Astrocyte (in vitro differentiated cells and primary cell): ENCODE data around the gene EXOC6B. TPM values are rescaled to one million over a fixed set of nuclear protein-coding genes. Genes with fewer than 3 reads are reported as not detected.

Source experiments
- DNase-seq: peaks from one replicate; pipeline ENCODE4 v3.0.0-alpha.2; 2010; ENCODE audit warnings: low read depth
- FAIRE-seq: peaks from 2 replicates; lab custom pipeline; 2011; peaks lifted over from hg19 to GRCh38; lab: Jason Lieb, UNC
- H2AFZ ChIP-seq: 2 replicates; pipeline ENCODE4 v1.6.0; 2012; ENCODE audit warnings: low read depth, low read length, inconsistent platforms
- H3K27ac ChIP-seq: 2 replicates; pipeline ENCODE4 v1.5.1; 2011; ENCODE audit warnings: low read depth, low read length, inconsistent platforms
- H3K27me3 ChIP-seq: 2 replicates; pipeline ENCODE4 v1.6.0; 2011; ENCODE audit warnings: low read length, inconsistent platforms; ENCODE audit not compliant: insufficient read depth
- H3K36me3 ChIP-seq: 2 replicates; pipeline ENCODE4 v1.5.1; 2011; ENCODE audit warnings: low read length, inconsistent platforms; ENCODE audit not compliant: insufficient read depth
- H3K4me1 ChIP-seq: 2 replicates; pipeline ENCODE4 v1.5.1; 2011; ENCODE audit warnings: low read length, inconsistent platforms; ENCODE audit not compliant: insufficient read depth
- H3K4me2 ChIP-seq: 2 replicates; pipeline ENCODE4 v1.6.0; 2012; ENCODE audit warnings: low read length, inconsistent platforms
- H3K4me3 ChIP-seq: 2 replicates; pipeline ENCODE4 v1.5.1; 2011; ENCODE audit warnings: low read depth, mild to moderate bottlenecking, low read length, inconsistent platforms; ENCODE audit not compliant: insufficient read depth
- H3K79me2 ChIP-seq: 2 replicates; pipeline ENCODE4 v1.6.0; 2012; ENCODE audit warnings: mild to moderate bottlenecking, low read length, inconsistent platforms; ENCODE audit not compliant: insufficient read depth
- H3K9ac ChIP-seq: 2 replicates; pipeline ENCODE4 v1.6.0; 2012; ENCODE audit warnings: mild to moderate bottlenecking, low read length, inconsistent platforms
- H3K9me3 ChIP-seq: 2 replicates; pipeline ENCODE4 v1.5.1; 2012; ENCODE audit warnings: low read depth, mild to moderate bottlenecking, low read length, inconsistent platforms; ENCODE audit not compliant: insufficient read depth
- H4K20me1 ChIP-seq: 2 replicates; pipeline ENCODE4 v1.6.0; 2012; ENCODE audit warnings: low read length, inconsistent platforms; ENCODE audit not compliant: insufficient read depth
- H3K27ac Mint-ChIP-seq: one replicate; pipeline ENCODE4 v1.8.0; 2021; ENCODE audit warnings: mild to moderate bottlenecking, mixed read lengths; ENCODE audit not compliant: unreplicated experiment
- H3K27me3 Mint-ChIP-seq: one replicate; pipeline ENCODE4 v1.8.0; 2021; ENCODE audit warnings: low read depth, mixed read lengths; ENCODE audit not compliant: unreplicated experiment
- H3K36me3 Mint-ChIP-seq: one replicate; pipeline ENCODE4 v1.8.0; 2021; ENCODE audit warnings: low read depth, mixed read lengths; ENCODE audit not compliant: unreplicated experiment
- H3K4me1 Mint-ChIP-seq: one replicate; pipeline ENCODE4 v1.8.0; 2021; ENCODE audit warnings: low read depth, mixed read lengths; ENCODE audit not compliant: unreplicated experiment
- H3K4me3 Mint-ChIP-seq: one replicate; pipeline ENCODE4 v1.8.0; 2021; ENCODE audit warnings: mild to moderate bottlenecking, moderate library complexity, mixed read lengths; ENCODE audit not compliant: unreplicated experiment
- H3K9me3 Mint-ChIP-seq: one replicate; pipeline ENCODE4 v1.8.0; 2021; ENCODE audit warnings: mild to moderate bottlenecking, mixed read lengths; ENCODE audit not compliant: unreplicated experiment
- CTCF ChIP-seq: IDR thresholded peaks from 2 replicates; pipeline ENCODE4 v1.5.1; 2011; ENCODE audit warnings: low read depth, mild to moderate bottlenecking, inconsistent platforms, low read length, moderate library complexity; ENCODE audit not compliant: insufficient read depth
- EZH2 ChIP-seq: IDR thresholded peaks from 2 replicates; pipeline ENCODE4 v1.6.1; 2012; ENCODE audit warnings: mild to moderate bottlenecking, low read length, inconsistent platforms; ENCODE audit not compliant: insufficient read depth
- total RNA-seq: library from RNA; stranded (reverse); gene quantifications from 2 replicates; pipeline ENCODE4 v1.2.1, GENCODE V29; 2021

Gene EXOC6B
- total RNA-seq, 1 donor from 2014 or later: 31.8 TPM

GRCh38 chr2:72236445-72237067 is 589.3 kb downstream of the EXOC6B start:
- H3K27me3 ChIP-seq: no peaks in the 10 kb centered on the region
- no peaks in the 10 kb centered on the region for H3K36me3 Mint-ChIP-seq
- TF ChIP-seq EZH2: no peak
- no peak for TF ChIP-seq CTCF
- H3K9me3 Mint-ChIP-seq: no peaks in the 10 kb centered on the region
- H2AFZ ChIP-seq: no peak overlapping the region
- H3K4me2 ChIP-seq: peak overlapping the region; percentile 26
- H3K4me1 Mint-ChIP-seq: peaks cover 15% of the 10 kb centered on the region
- H3K4me3 Mint-ChIP-seq: peak overlapping the region; percentile 1
- H3K4me1 ChIP-seq: peaks cover 11% of the 10 kb centered on the region
- H3K9ac ChIP-seq: no peak overlapping the region
- no peaks in the 10 kb centered on the region for H3K9me3 ChIP-seq
- H3K36me3 ChIP-seq: no peaks in the 10 kb centered on the region
- H3K79me2 ChIP-seq: no peaks in the 10 kb centered on the region
- peak; percentile 63 for FAIRE-seq
- peak overlapping the region; percentile 75 for H3K27ac Mint-ChIP-seq
- no peaks in the 10 kb centered on the region for H4K20me1 ChIP-seq
- H3K4me3 ChIP-seq: no peak overlapping the region
- peak; percentile 88 for DNase-seq
- no peak overlapping the region for H3K27ac ChIP-seq
- H3K27me3 Mint-ChIP-seq: no peaks in the 10 kb centered on the region

GRCh38 chr2:72235497-72236415 is 590.1 kb downstream of the EXOC6B start:
- Histone ChIP-seq H3K36me3 (no peaks in the 10 kb centered on the region), H3K4me1 (peaks cover 11% of the 10 kb centered on the region), H3K27me3 (no peaks in the 10 kb centered on the region), H3K27ac (no peak overlapping the region), H3K79me2 (no peaks in the 10 kb centered on the region), H3K9me3 (no peaks in the 10 kb centered on the region), H4K20me1 (no peaks in the 10 kb centered on the region), H2AFZ (no peak overlapping the region), H3K4me2 (peak overlapping the region; percentile 26), H3K9ac (no peak overlapping the region), H3K4me3 (no peak overlapping the region)
- Mint-ChIP-seq H3K36me3 (no peaks in the 10 kb centered on the region), H3K4me1 (peaks cover 15% of the 10 kb centered on the region), H3K27ac (peak overlapping the region; percentile 75), H3K9me3 (no peaks in the 10 kb centered on the region), H3K27me3 (no peaks in the 10 kb centered on the region), H3K4me3 (peak overlapping the region; percentile 1)
- TF ChIP-seq EZH2 (no peak), CTCF (no peak)
- DNase-seq (no peak), FAIRE-seq (no peak)
